GM10248 (cell line): ENCODE data around the gene DTL.

Experiments used
- CTCF ChIA-PET: fragments of 300-600 bp; sonication (Branson Sonifier 250); formaldehyde crosslinking; extraction: SDS; loops from one replicate; lab custom pipeline; 2021; ENCODE audit warnings: antibody characterized with exemption; lab: Yijun Ruan, JAX
- POLR2A ChIA-PET: fragments of 350-650 bp; sonication (Branson Sonifier 250); formaldehyde crosslinking; extraction: SDS; loops from one replicate; lab custom pipeline; 2020; ENCODE audit warnings: antibody characterized with exemption; lab: Yijun Ruan, JAX
- DNase-seq: peaks from one replicate; pipeline ENCODE4 v3.0.0; 2012; ENCODE audit errors: extremely low spot score
- CTCF ChIP-seq: IDR thresholded peaks from 2 replicates; pipeline ENCODE4 v1.5.1; 2012; ENCODE audit warnings: mild to moderate bottlenecking, low read depth; ENCODE audit errors: extremely low read depth, missing control alignments, control extremely low read depth

The DTL gene

GRCh38 chr1:212125654-212126053 lies 90.1 kb downstream of the DTL start:
- POLR2A ChIA-PET: no interaction called here

GRCh38 chr1:212127221-212127620 lies 91.7 kb downstream of the DTL start:
- TF ChIP-seq CTCF: no peak
- POLR2A ChIA-PET: no interaction called here
- CTCF ChIA-PET: interaction anchor here (1.0 to 1.8 kb wide), 2 partner anchors 65 to 92 kb away, joined by 3 to 5 read pairs; partner anchors contain the start of genes DTL and INTS7
- DNase-seq: no peak

More at GRCh38 chr1:212125654-212126053, 90.1 kb downstream of the DTL start:
- DNase-seq: no peak
- no peak for TF ChIP-seq CTCF
- CTCF ChIA-PET: interaction anchor here (0.9 kb wide), 1 partner anchor 26 kb away, joined by 3 read pairs; no protein-coding TSS in a partner anchor

GRCh38 chr1:212129781-212130180 lies 94.2 kb downstream of the DTL start:
- TF ChIP-seq CTCF: no peak
- CTCF ChIA-PET: interaction anchor here (1.8 kb wide), 1 partner anchor 126 kb away, joined by 4 read pairs; no protein-coding TSS in a partner anchor
- no peak for DNase-seq
- POLR2A ChIA-PET: no interaction called here

- DNase-seq: no peak
- ChIA-PET CTCF (interaction anchor here (0.9 to 1.4 kb wide), 4 partner anchors 13 to 61 kb away, joined by 3 to 6 read pairs (median 3); no protein-coding TSS in a partner anchor), POLR2A (no interaction called here)
- no peak for TF ChIP-seq CTCF
Observed at GRCh38 chr1:212132025-212132424, 96.5 kb downstream of the DTL start.

GRCh38 chr1:212133319-212133718 lies 97.8 kb downstream of the DTL start:
- DNase-seq: no peak
- no peak for TF ChIP-seq CTCF
- ChIA-PET POLR2A (no interaction called here), CTCF (interaction anchor here (1.6 kb wide), 1 partner anchor 98 kb away, joined by 5 read pairs; the partner anchor contains the start of genes DTL and INTS7)

GRCh38 chr1:212135166-212135565 lies 99.6 kb downstream of the DTL start:
- ChIA-PET CTCF (no interaction called here), POLR2A (no interaction called here)
- no peak for DNase-seq
- TF ChIP-seq CTCF: no peak
